ENCODE results near the gene SAP130.

Gene SAP130

GRCh38 chr2:128024816-128025215, 3.0 kb downstream of the SAP130 start:
- ATAC-seq, result no peak

- no peak for ATAC-seq
Measured at GRCh38 chr2:128017561-128017960, 10.3 kb downstream of the SAP130 start.

GRCh38 chr2:128016620-128017019, 11.2 kb downstream of the SAP130 start:
- ATAC-seq, result no peak

GRCh38 chr2:128012698-128013097, 15.2 kb downstream of the SAP130 start:
- no peak for ATAC-seq

- ATAC-seq, result no peak
Measured at GRCh38 chr2:128008074-128008672, 19.7 kb downstream of the SAP130 start.

GRCh38 chr2:128004509-128004908, 23.4 kb downstream of the SAP130 start:
- ATAC-seq, result no peak

GRCh38 chr2:128003463-128003862, 24.4 kb downstream of the SAP130 start:
- ATAC-seq, result peak; percentile 88

- no peak for ATAC-seq
Measured at GRCh38 chr2:127996160-127996559, 31.7 kb downstream of the SAP130 start.

- ATAC-seq, result no peak
Measured at GRCh38 chr2:127995725-127996124, 32.1 kb downstream of the SAP130 start.

- ATAC-seq, result no peak
Measured at GRCh38 chr2:127993659-127994058, 34.2 kb downstream of the SAP130 start.

GRCh38 chr2:127991742-127992141, 36.1 kb downstream of the SAP130 start:
- ATAC-seq, result no peak

GRCh38 chr2:127986548-127987079, 41.2 kb downstream of the SAP130 start:
- ATAC-seq, result no peak

GRCh38 chr2:127985735-127986134, 42.1 kb downstream of the SAP130 start:
- ATAC-seq, result no peak

- ATAC-seq, result no peak
Measured at GRCh38 chr2:127985026-127985734, 42.7 kb downstream of the SAP130 start.

GRCh38 chr2:127984551-127984950, 43.3 kb downstream of the SAP130 start:
- ATAC-seq, result no peak

- no peak for ATAC-seq
Measured at GRCh38 chr2:127969446-127969845, 58.4 kb downstream of the SAP130 start.

- ATAC-seq, result no peak
Measured at GRCh38 chr2:127968610-127969339, 59.1 kb downstream of the SAP130 start.

- no peak for ATAC-seq
Measured at GRCh38 chr2:127961729-127962128, 66.1 kb downstream of the SAP130 start.

GRCh38 chr2:127957240-127957639, 70.6 kb downstream of the SAP130 start:
- ATAC-seq, result no peak

- ATAC-seq, result no peak
Measured at GRCh38 chr2:127954857-127955256, 73.0 kb downstream of the SAP130 start.

GRCh38 chr2:127953849-127954248, 74.0 kb downstream of the SAP130 start:
- ATAC-seq, result no peak

- no peak for ATAC-seq
Measured at GRCh38 chr2:127953128-127953718, 74.6 kb downstream of the SAP130 start.

GRCh38 chr2:127951026-127951425, 76.8 kb downstream of the SAP130 start:
- ATAC-seq, result no peak
